HepG2 (cell line): ENCODE measurements around the gene CD70. TPM values are rescaled to one million over a fixed set of nuclear protein-coding genes. Genes with fewer than 3 reads are reported as not detected.

Experiments
- EZH2 ChIP-seq: conservative IDR thresholded peaks from 2 replicates; pipeline ENCODE4 v1.6.1; 2012; ENCODE audit warnings: mild to moderate bottlenecking, low read depth, low read length, moderate library complexity
- FOSL2 ChIP-seq: sonication (generic); formaldehyde crosslinking; IDR thresholded peaks from 2 replicates; pipeline ENCODE4 v1.4.0; 2020; ENCODE audit warnings: missing genetic modification reagents
- FOXK2 ChIP-seq: fragments of 450-650 bp; IDR thresholded peaks from 2 replicates; pipeline ENCODE4 v1.6.1; 2016
- JUND ChIP-seq: sonication (generic); formaldehyde crosslinking; IDR thresholded peaks from 2 replicates; pipeline ENCODE4 v1.8.0; 2022; ENCODE audit warnings: mild to moderate bottlenecking, missing genetic modification reagents
- MTA3 ChIP-seq: sonication (generic); formaldehyde crosslinking; IDR thresholded peaks from 2 replicates; pipeline ENCODE4 v1.4.0; 2020; ENCODE audit warnings: missing genetic modification reagents
- PCBP2 ChIP-seq: fragments of 200-400 bp; formaldehyde crosslinking; optimal IDR thresholded peaks from 2 replicates; pipeline ENCODE3; 2018; ENCODE audit warnings: low read length, low read depth; ENCODE audit not compliant: poor library complexity, severe bottlenecking
- SIN3A ChIP-seq: IDR thresholded peaks from 2 replicates; pipeline ENCODE4 v1.6.1; 2011; ENCODE audit warnings: low read depth, mild to moderate bottlenecking, control low read depth, low read length, borderline replicate concordance
- ZNF138 ChIP-seq: sonication (generic); formaldehyde crosslinking; IDR thresholded peaks from 2 replicates; pipeline ENCODE4 v1.5.0; 2020; ENCODE audit warnings: mild to moderate bottlenecking, low read depth, missing genetic modification reagents
- ZNF382 ChIP-seq: sonication (generic); formaldehyde crosslinking; IDR thresholded peaks from 2 replicates; pipeline ENCODE4 v1.5.0; 2020; ENCODE audit warnings: missing genetic modification reagents, mild to moderate bottlenecking, borderline replicate concordance
- ZNF614 ChIP-seq: IDR thresholded peaks from 2 replicates; pipeline ENCODE4 v1.6.1; 2018; ENCODE audit warnings: missing biosample characterization, missing genetic modification reagents, inconsistent platforms, borderline replicate concordance
- polyA plus RNA-seq, 8 experiments: library from polyadenylated mRNA; depleted of rRNA in 3 of 8; stranded (reverse) in 7 of 8; unstranded in 1 of 8; fragments of >200 nt; fragmentation: Illumina TruSeq in 4 of 8; extraction: Trizol in 4 of 8; gene quantifications; 2 replicates each; pipeline versions ENCODE4 v1.2.1 to v1.2.3, GENCODE V29; 2011 to 2016; ENCODE audit warnings: low read depth in 4 of 8, missing spikeins in 1 of 8, mixed read lengths in 1 of 8; ENCODE audit not compliant: insufficient read depth in 1 of 8
- total RNA-seq, 5 experiments: library from RNA; depleted of rRNA; stranded (reverse); fragments of >200 nt; fragmentation: Illumina TruSeq; extraction: Trizol; gene quantifications; 2 replicates each; pipeline ENCODE4 v1.2.3, GENCODE V29; 2016; ENCODE audit warnings: low read depth in 1 of 5
- TF ChIP-seq, protein P1 (sequence below): sonication (generic); formaldehyde crosslinking; IDR thresholded peaks from 2 replicates; pipeline ENCODE4 v1.5.0; 2020; ENCODE audit warnings: mild to moderate bottlenecking, missing genetic modification reagents, borderline replicate concordance
- TF ChIP-seq, protein P2 (sequence below): IDR thresholded peaks from 2 replicates; pipeline ENCODE4 v1.6.1; 2016; ENCODE audit warnings: mild to moderate bottlenecking, missing biosample characterization, missing genetic modification reagents
- TF ChIP-seq, protein P3 (sequence below): sonication (generic); formaldehyde crosslinking; IDR thresholded peaks from 2 replicates; pipeline ENCODE4 v1.5.0; 2020; ENCODE audit warnings: mild to moderate bottlenecking, missing genetic modification reagents, moderate library complexity
- TF ChIP-seq, protein P4 (sequence below): sonication (generic); formaldehyde crosslinking; IDR thresholded peaks from 2 replicates; pipeline ENCODE4 v1.9.0; 2021; ENCODE audit warnings: missing genetic modification reagents, mild to moderate bottlenecking, borderline replicate concordance
- TF ChIP-seq, protein P5 (sequence below): sonication (generic); formaldehyde crosslinking; IDR thresholded peaks from 2 replicates; pipeline ENCODE4 v1.4.0; 2020; ENCODE audit warnings: mild to moderate bottlenecking, missing genetic modification reagents
- TF ChIP-seq, protein P6 (sequence below): sonication (generic); formaldehyde crosslinking; IDR thresholded peaks from 2 replicates; pipeline ENCODE4 v1.5.1; 2020; ENCODE audit warnings: mild to moderate bottlenecking, missing genetic modification reagents, borderline replicate concordance

Gene CD70
- total and polyA plus RNA-seq, 2 of the 13 experiments (the other 11 are each of a cell fraction or from before 2014, with no cell fraction given), result 0.13 TPM; not detected in 1

DNA sequence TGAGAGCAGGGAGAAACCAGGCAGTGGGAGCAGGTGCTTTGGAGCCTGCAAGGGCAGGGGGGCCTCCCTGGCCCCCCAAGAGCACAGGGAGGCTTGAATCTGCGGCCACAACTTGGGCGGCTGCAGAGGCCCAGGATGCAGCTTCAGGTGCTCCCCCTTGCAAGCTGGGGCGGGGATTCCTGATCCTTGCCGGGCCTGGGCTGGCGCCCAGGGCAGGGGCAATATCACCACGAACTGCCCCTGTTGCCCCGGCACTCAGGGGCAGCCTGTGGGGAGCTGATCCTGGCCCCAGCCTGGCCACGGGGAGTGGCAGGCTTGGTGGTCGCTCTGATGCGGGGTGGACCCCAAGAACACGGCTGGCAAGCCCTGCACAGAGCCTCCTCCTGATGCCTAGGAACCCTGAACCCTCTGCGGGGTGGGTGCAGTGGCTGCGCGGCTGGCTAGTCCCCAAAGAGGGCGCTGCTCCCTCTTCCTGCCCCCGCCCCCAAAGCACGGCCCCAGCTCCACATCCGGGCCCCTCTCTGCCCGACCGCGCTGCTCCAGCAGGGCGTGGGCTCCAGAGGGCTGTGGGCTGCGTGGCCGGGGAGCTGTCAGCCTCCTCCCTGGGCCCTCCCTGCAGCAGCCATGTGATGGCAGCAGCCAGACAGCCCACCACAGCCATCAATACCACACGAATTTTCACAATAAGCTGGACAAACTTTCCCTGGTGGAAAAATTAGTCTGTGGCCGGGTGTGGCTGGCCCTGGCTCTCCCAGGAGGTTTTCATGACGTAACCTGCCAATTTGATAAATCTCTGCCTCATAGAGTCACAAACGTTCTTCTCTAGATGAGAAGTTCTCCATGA, 39.1 kb downstream of the CD70 start (continued):
- TF ChIP-seq, protein P1, sequence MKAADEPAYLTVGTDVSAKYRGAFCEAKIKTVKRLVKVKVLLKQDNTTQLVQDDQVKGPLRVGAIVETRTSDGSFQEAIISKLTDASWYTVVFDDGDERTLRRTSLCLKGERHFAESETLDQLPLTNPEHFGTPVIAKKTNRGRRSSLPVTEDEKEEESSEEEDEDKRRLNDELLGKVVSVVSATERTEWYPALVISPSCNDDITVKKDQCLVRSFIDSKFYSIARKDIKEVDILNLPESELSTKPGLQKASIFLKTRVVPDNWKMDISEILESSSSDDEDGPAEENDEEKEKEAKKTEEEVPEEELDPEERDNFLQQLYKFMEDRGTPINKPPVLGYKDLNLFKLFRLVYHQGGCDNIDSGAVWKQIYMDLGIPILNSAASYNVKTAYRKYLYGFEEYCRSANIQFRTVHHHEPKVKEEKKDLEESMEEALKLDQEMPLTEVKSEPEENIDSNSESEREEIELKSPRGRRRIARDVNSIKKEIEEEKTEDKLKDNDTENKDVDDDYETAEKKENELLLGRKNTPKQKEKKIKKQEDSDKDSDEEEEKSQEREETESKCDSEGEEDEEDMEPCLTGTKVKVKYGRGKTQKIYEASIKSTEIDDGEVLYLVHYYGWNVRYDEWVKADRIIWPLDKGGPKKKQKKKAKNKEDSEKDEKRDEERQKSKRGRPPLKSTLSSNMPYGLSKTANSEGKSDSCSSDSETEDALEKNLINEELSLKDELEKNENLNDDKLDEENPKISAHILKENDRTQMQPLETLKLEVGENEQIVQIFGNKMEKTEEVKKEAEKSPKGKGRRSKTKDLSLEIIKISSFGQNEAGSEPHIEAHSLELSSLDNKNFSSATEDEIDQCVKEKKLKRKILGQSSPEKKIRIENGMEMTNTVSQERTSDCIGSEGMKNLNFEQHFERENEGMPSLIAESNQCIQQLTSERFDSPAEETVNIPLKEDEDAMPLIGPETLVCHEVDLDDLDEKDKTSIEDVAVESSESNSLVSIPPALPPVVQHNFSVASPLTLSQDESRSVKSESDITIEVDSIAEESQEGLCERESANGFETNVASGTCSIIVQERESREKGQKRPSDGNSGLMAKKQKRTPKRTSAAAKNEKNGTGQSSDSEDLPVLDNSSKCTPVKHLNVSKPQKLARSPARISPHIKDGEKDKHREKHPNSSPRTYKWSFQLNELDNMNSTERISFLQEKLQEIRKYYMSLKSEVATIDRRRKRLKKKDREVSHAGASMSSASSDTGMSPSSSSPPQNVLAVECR (CRISPR knock-in tag), result no peak; the same call in 1 of the 2 replicates
- TF ChIP-seq EZH2 (no peak), SIN3A (peak; percentile 21; the same call in 1 of the 2 replicates), FOXK2 (no peak), ZNF382 (CRISPR knock-in tag) (no peak), MTA3 (CRISPR knock-in tag) (no peak), ZNF138 (CRISPR knock-in tag) (no peak), PCBP2 (no peak), JUND (CRISPR knock-in tag) (no peak), ZNF614 (CRISPR knock-in tag) (no peak), FOSL2 (CRISPR knock-in tag) (0 out of 2 replicates have a peak, but pooled peaks have one; percentile 15)
- TF ChIP-seq, protein P2, sequence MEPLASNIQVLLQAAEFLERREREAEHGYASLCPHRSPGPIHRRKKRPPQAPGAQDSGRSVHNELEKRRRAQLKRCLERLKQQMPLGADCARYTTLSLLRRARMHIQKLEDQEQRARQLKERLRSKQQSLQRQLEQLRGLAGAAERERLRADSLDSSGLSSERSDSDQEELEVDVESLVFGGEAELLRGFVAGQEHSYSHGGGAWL, result 0 out of 2 replicates have a peak, but pooled peaks have one; percentile 47
- TF ChIP-seq, protein P3, sequence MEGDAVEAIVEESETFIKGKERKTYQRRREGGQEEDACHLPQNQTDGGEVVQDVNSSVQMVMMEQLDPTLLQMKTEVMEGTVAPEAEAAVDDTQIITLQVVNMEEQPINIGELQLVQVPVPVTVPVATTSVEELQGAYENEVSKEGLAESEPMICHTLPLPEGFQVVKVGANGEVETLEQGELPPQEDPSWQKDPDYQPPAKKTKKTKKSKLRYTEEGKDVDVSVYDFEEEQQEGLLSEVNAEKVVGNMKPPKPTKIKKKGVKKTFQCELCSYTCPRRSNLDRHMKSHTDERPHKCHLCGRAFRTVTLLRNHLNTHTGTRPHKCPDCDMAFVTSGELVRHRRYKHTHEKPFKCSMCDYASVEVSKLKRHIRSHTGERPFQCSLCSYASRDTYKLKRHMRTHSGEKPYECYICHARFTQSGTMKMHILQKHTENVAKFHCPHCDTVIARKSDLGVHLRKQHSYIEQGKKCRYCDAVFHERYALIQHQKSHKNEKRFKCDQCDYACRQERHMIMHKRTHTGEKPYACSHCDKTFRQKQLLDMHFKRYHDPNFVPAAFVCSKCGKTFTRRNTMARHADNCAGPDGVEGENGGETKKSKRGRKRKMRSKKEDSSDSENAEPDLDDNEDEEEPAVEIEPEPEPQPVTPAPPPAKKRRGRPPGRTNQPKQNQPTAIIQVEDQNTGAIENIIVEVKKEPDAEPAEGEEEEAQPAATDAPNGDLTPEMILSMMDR (CRISPR knock-in tag), result peak; percentile 84
- TF ChIP-seq, protein P4, sequence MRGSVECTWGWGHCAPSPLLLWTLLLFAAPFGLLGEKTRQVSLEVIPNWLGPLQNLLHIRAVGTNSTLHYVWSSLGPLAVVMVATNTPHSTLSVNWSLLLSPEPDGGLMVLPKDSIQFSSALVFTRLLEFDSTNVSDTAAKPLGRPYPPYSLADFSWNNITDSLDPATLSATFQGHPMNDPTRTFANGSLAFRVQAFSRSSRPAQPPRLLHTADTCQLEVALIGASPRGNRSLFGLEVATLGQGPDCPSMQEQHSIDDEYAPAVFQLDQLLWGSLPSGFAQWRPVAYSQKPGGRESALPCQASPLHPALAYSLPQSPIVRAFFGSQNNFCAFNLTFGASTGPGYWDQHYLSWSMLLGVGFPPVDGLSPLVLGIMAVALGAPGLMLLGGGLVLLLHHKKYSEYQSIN (CRISPR knock-in tag), result no peak
- TF ChIP-seq, protein P5, sequence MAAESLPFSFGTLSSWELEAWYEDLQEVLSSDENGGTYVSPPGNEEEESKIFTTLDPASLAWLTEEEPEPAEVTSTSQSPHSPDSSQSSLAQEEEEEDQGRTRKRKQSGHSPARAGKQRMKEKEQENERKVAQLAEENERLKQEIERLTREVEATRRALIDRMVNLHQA (CRISPR knock-in tag), result no peak
- TF ChIP-seq, protein P6, sequence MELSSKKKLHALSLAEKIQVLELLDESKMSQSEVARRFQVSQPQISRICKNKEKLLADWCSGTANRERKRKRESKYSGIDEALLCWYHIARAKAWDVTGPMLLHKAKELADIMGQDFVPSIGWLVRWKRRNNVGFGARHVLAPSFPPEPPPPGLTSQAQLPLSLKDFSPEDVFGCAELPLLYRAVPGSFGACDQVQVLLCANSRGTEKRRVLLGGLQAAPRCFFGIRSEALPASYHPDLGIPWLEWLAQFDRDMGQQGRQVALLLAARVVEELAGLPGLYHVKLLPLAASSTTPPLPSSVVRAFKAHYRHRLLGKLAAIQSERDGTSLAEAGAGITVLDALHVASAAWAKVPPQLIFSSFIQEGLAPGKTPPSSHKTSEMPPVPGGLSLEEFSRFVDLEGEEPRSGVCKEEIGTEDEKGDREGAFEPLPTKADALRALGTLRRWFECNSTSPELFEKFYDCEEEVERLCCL, result no peak
